Retinal pigment epithelial cell (primary cell): Measurements from ENCODE around the gene JPH2.

Experiments
- DNase-seq: peaks from one replicate; pipeline ENCODE4 v3.0.0-alpha.2; 2010; ENCODE audit warnings: low read depth
- H3K4me3 ChIP-seq: 2 replicates; pipeline ENCODE4 v1.5.1; 2011; ENCODE audit warnings: mild to moderate bottlenecking, low read length, control low read depth, moderate library complexity
- CTCF ChIP-seq: conservative IDR thresholded peaks from 2 replicates; pipeline ENCODE4 v1.5.1; 2011; ENCODE audit warnings: low read depth, low read length, control low read depth, inconsistent platforms

Gene JPH2

GRCh38 chr20:44145131-44145775, 41.7 kb downstream of the JPH2 start:
- no peak for DNase-seq
- no peak for TF ChIP-seq CTCF
- no peak overlapping the region for H3K4me3 ChIP-seq

- no peak overlapping the region for H3K4me3 ChIP-seq
- TF ChIP-seq CTCF = no peak
- no peak for DNase-seq
Measured at GRCh38 chr20:44143936-44144335, 43.1 kb downstream of the JPH2 start.

DNA sequence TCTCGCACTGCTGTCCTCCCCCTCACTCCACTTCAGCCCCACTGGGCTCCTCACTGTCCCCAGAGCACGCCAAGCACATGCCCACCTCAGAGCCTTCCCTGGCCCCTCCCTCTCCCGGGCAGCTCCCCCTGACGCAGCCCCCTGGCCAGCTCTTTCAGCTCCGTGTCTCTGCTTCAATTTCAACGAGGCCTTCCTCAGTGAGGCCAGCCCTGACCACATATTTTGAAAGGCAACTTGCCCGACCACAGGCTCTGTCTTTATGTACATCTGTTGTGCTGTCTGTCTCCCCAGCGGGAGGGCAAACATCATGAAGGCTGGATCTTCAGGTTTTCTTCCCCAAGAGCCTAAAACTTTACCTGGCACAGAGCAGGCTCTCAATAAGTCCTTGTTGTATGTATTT, 44.6 kb downstream of the JPH2 start:
- no peak for TF ChIP-seq CTCF
- DNase-seq = no peak
- H3K4me3 ChIP-seq = no peak overlapping the region

- DNase-seq = no peak
- no peak overlapping the region for H3K4me3 ChIP-seq
- no peak for TF ChIP-seq CTCF
Measured at GRCh38 chr20:44141873-44142272, 45.1 kb downstream of the JPH2 start.

DNA sequence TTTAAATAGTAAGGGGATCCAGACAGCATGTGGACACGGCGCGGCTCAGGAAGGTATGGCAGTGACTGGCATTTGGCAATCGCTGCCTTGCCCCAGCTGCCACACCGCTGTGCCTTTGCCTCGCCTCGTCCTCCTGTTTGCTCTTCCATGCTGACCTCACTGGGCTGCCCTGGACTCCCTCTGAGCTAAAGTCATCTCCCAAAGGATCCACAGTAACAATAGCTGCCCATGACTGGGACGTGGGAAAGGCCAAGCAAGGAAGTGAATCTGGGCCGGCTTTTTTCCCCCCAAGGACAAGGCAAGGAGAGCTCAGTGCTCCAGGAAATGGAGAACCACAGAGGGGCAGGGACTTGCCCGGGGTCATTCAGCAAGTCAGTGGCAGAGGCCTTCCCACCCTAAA, 48.1 kb downstream of the JPH2 start:
- no peak overlapping the region for H3K4me3 ChIP-seq
- no peak for DNase-seq
- no peak for TF ChIP-seq CTCF

DNA sequence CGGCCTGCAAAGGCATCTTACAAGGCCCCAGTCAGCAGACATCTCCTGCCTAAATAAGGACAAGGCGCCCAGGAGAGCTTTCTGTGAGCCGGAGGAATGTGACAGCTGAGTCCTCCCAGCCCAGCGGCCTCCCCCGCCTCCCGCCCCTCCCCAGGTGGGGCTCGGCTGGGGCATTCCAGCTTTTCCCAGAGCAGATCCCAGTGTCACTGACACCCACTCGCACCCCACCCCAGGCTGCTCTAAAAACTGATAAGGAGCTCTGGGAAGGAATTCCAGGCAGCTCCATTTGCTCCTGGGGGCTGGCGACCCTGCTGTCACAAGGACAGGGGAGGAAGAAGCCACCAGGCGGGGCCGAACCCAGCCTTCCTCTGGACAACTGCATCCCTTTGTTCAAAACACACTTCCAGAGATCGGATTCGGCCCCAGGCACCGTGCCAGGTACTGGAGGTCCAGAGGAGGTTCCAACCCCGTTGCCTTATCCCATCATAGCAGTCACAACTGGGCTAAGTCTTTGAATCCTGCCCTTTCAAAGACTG, 49.7 kb downstream of the JPH2 start:
- no peak for TF ChIP-seq CTCF
- no peak overlapping the region for H3K4me3 ChIP-seq
- peak; percentile 50 for DNase-seq

GRCh38 chr20:44136579-44137265, 50.3 kb downstream of the JPH2 start:
- no peak for DNase-seq
- no peak for TF ChIP-seq CTCF
- H3K4me3 ChIP-seq = no peak overlapping the region
